Middle frontal gyrus (tissue), 1 donor: ENCODE measurements around the gene TTC3.
A peak's percentile ranks its signal among the peaks of the same experiment; 100 is the strongest.

Experiments
- DNase-seq: peaks from one replicate; pipeline ENCODE4 v3.0.0-alpha.2; 2015; ENCODE audit warnings: low spot score; ENCODE audit errors: extremely low spot score

Gene TTC3

GRCh38 chr21:37059181-37059580 lies 13.9 kb upstream of the TTC3 start:
- DNase-seq: no peak

- DNase-seq: no peak
These were observed 12.8 kb upstream of the TTC3 start for GRCh38 chr21:37060296-37060695.

GRCh38 chr21:37061926-37062592 lies 11.0 kb upstream of the TTC3 start:
- DNase-seq: no peak

GRCh38 chr21:37062593-37062935 lies 10.5 kb upstream of the TTC3 start:
- DNase-seq: no peak

- DNase-seq: no peak
These were observed 9.6 kb upstream of the TTC3 start for GRCh38 chr21:37063433-37063832.

GRCh38 chr21:37064841-37065240 lies 8.2 kb upstream of the TTC3 start:
- DNase-seq: no peak

- DNase-seq: no peak
These were observed 7.4 kb upstream of the TTC3 start for GRCh38 chr21:37065561-37066177.

- no peak for DNase-seq
These were observed 1.3 kb upstream of the TTC3 start for GRCh38 chr21:37071561-37072273.

GRCh38 chr21:37072274-37072987 lies 623 bp upstream of the TTC3 start:
- DNase-seq: peak; percentile 90

- DNase-seq: peak; percentile 65
These were observed 553 bp downstream of the TTC3 start for GRCh38 chr21:37073417-37074196.

GRCh38 chr21:37074197-37074510 lies 1.1 kb downstream of the TTC3 start:
- DNase-seq: no peak

GRCh38 chr21:37074546-37074945 lies 1.5 kb downstream of the TTC3 start:
- no peak for DNase-seq

- no peak for DNase-seq
These were observed 2.2 kb downstream of the TTC3 start for GRCh38 chr21:37075214-37075770.

- no peak for DNase-seq
These were observed 3.2 kb downstream of the TTC3 start for GRCh38 chr21:37076087-37076850.

GRCh38 chr21:37077403-37077802 lies 4.3 kb downstream of the TTC3 start:
- DNase-seq: no peak

- DNase-seq: no peak
These were observed 6.3 kb downstream of the TTC3 start for GRCh38 chr21:37079211-37079824.

- no peak for DNase-seq
These were observed 9.3 kb downstream of the TTC3 start for GRCh38 chr21:37082375-37082774.

GRCh38 chr21:37082856-37083528 lies 9.9 kb downstream of the TTC3 start:
- DNase-seq: no peak

- DNase-seq: no peak
These were observed 12.7 kb downstream of the TTC3 start for GRCh38 chr21:37085726-37086125.
